GM19468 (cell line): Measurements from ENCODE around the gene C5orf58.

Experiments
- ATAC-seq: cut with Tn5 transposase; IDR thresholded peaks from one replicate; pipeline ENCODE4 v1.9.1; 2021; ENCODE audit warnings: mild to moderate bottlenecking, moderate library complexity, moderate number of reproducible peaks; ENCODE audit not compliant: unreplicated experiment; ENCODE audit errors: extremely low read depth

The C5orf58 gene

DNA sequence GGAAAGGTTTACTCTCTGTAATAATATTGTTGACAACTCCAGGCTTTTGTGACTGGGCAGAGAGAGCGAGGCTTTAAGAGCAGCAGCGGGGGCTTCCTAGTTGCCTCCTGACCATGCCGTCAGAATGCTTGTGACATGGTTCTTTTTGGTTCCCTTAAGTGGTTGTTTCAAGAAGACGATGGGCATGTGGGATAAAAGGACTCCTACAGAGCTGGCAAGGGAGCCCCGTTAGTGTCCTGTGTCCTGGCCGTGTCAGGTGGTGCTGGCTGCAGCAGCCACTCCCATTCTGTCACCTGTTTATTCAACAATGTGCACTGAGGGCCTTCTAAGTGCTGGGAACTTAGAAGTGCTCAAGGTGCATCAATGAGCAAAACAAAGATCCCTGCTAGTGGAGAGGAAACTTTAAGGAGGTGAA lies 45.1 kb downstream of the C5orf58 start:
- no peak for ATAC-seq

DNA sequence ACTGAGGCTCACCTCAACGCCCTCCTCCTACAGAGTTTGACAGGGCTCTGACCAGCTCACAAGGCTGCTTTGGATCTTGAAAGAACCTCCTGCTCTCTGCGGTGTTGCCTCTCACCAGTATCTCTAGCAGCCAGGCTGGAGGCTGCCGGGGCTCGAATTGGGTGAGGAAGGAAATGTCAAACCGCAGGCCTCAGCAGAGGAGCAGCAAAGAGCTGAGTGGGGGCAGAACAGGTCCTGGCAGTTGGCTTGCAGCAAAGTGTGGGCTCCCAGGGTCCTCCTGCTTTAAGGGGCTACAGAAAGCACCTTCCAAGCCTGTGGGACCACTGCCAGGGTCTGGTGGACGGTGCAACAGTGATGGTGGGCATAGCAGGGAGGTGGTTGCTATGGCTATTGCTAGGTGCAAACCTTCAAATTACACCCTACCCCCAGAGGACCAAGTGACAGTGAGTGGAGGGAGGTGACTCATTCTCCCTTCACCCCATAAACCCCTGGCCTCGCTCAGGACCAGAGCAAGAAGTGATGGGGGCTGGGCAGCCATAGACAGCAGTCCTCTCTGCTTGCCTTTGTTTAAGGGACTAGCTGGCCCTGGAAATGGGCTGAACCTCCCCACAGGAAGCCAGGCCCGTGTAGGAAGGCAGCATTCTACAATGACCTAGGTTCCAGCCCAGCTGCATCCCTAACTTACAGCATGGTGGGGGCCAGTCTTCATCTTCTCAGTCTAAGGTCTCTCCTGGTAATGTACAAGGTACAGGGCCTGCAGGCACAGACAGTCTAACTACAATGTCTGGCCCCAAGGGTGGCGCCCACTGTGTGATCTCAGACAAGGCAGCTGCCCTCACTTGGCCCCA lies 46.0 kb downstream of the C5orf58 start:
- ATAC-seq, result peak; percentile 81

DNA sequence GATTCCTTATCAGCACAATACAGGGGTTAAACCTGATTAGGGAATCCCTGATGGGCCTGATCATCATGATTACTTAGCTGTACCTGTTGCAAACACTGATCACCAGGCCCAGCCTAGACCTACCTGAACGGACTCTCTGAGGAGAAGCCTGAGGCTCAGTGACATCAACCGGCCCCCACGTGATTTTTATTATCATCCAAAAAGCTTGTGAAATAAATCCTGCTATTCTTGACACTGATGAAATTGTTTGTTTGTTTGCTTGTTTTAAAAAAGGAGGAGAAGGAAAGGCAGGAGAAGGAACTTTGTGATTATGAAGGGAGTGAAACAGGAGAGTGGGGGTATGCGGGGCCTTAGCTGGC lies 46.7 kb downstream of the C5orf58 start:
- ATAC-seq, result no peak

DNA sequence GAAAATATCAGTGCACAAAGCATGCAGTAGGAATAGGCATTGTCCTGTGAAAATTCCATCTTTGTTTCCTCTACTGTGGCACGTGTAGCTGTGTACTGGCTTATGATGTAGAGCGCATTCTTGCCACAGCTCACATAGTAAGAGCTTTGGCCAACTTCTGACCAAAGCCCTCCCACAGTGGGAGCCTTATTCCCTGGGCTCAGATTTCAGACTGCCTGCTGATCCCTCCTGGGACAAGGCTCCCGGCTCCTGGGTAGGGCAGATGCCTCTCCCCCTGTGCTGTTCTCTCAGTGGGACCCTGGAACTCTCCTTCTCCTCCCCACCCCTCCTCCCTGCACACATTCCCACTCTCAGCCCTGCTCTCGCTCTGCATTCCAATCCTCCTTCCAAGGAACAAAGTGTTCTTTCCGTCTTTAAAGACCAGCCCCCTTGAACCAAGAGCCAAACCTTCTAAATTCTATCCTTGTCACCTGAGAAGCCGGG lies 47.3 kb downstream of the C5orf58 start:
- ATAC-seq, result no peak

DNA sequence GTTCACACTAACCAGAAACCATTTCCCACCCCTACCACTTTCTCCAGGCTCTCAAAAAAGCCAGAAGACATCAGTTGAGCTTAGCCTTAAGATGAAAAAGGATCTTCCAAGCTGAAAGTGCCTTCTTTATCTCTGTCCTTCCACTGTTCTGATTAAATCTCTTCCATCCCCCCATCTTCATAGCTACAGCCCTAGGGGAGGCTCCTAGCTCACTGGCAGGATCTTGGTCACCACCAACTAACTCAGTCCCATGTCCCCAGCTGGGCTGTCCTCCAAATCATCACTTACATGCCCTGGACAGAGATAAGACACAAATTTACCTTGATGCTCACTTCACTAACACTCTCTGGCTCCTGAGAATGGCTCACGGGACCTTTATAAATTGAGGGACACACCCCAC lies 50.5 kb downstream of the C5orf58 start:
- ATAC-seq, result no peak

DNA sequence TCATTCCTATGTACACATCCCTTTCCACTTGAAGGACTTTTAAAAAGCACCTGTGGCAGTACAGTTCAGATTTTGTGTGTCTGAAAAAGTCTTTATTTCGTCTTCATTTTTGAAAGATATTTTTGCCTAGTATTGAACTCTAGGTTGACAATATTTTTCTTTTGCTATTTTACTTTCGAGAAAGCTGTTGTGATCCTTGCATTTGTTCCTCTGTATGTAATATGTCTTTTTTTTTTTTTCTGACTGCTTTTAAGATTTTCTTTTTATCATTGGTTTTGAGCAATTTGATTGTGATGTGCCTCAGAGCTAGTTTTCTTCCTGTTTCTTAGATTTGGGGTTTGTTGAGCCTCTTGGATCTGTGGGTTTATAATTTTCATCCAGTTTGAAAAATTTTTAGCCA lies 51.4 kb downstream of the C5orf58 start:
- ATAC-seq, result no peak

DNA sequence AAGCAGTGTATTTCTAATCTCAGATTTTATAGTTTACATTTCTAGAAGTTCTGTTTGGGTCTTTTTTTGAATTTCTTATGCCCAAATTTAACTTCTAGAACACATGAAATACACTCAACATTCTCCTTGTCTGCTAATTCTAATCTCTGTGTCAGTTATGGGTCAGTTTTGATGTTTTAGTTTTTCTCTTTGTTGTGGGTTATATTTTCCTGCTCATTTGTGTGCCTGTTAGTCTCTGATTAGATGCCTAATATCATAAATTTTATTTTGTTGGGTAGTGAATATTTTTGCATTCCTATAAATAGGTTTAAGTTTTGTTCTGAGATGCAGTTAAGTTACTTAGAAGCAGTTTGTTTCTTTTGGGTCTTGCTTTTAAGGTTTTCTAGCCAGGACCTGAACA lies 52.4 kb downstream of the C5orf58 start:
- no peak for ATAC-seq

DNA sequence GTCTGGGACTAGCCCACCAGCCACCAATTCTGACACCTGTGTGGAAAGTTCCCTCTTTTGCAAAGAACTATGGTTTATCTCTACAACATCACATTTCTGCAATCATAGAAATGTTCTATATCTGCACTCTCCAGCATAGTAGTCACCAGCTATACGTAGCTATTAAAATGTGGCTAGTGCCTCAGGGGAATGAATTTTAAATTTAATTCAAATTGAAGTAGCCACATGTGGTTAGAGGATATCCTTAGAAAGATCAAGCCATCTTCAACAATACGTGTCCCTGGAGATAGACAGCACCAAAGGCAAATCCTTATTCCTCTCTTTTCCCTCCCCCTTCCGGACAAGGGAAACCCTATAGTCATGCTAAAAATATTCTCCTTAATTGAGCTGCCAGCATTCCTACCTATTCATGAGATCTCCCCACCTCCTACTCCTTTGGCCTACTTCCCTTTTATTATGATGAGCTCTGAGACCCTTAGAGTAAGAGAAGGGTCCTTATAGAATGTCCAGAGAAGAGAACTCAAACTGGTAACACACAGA lies 53.7 kb downstream of the C5orf58 start:
- ATAC-seq, result no peak

DNA sequence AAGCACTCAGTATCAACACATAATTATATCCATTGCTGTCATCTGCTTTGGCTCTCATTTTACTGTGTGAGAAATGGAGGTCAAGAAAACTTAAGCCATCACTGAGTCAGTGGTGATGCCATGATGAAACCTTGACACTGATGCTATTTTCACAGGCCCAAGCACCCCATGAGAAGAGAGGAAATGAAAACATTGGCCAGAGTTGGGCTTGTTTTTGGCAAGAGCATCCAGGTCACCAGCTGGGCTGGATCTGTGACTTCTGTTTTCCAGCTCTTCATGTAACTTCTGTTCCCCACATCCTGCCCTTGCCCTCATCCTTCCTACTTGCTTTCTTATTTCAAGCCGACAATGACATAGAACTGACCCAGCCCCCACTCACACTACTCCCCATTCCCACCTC lies 54.7 kb downstream of the C5orf58 start:
- ATAC-seq, result no peak

DNA sequence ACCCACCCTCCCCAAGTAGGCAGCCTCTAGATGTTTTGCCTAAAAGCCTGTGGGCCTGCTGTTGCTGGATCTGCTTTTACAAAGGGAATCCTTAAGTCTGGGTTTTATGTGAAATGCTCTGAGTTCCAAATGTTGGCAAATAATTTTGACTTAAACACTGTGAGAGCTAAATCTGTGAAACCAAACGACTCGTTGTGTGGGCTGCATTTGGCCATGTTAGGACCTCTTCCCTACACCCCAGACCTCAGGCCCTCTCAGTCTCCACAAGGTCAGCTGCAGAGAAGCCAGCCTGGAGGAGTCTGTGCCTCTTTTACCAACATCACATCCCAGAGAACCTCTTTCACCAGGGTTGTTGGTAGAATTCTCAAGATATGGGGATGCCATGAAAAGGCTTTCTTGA lies 55.4 kb downstream of the C5orf58 start:
- ATAC-seq, result no peak

DNA sequence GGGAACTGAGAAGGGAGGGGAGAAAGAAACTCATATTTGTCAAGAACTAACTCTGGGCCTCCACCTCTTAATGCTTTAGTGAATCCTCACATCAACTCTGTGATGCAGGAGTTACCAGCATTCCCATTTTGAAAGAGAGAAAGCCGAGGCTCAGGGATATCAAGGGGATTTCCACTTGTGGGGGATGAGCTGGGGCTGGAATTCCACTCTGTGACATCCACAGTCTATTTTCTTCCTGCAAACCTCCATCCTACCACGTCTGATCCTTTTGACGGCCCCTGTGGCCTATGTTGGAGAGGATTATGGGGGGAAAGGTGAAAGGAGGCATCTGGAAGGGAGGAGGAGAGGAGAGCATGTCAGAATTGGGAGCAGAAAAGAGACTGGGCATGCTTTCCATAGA lies 55.8 kb downstream of the C5orf58 start:
- no peak for ATAC-seq

DNA sequence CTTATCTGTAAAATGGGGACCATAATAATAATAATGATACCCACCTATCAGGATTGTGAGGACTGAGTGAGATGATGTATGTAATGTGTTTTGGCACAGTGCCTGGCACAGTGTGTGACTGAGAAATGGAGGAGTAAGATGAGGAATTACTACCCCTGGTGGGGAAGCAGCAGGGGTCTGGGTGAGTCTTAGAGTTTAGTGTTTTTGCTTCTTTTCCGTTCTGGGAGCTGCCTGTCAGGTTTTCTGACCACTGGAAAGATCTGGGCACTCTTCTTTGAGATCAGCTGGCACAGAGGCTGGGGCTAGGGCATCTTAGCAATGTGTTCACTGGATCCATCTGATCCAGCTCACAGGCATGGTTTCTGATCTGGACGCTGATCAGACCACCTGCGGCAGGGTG lies 56.3 kb downstream of the C5orf58 start:
- ATAC-seq, result no peak

DNA sequence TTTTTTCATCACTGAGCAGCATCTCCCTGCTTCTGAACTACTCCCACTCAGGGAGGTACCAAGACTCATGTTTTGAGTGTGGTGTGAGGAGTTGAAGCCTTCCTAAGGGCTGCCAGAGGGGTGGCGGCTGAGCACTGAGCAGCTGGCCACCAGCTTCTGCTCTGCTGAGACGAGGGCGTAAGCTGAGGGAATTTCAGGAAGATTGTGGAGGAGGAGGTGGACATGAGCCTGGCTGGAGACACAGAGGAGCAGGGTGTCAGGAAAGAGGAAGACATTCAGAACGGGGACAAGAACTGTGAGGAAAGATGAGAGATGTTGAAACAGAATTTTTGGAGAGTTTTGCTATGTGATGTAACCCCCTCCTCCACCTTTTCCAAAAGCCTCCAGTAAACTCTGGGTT lies 57.0 kb downstream of the C5orf58 start:
- no peak for ATAC-seq

DNA sequence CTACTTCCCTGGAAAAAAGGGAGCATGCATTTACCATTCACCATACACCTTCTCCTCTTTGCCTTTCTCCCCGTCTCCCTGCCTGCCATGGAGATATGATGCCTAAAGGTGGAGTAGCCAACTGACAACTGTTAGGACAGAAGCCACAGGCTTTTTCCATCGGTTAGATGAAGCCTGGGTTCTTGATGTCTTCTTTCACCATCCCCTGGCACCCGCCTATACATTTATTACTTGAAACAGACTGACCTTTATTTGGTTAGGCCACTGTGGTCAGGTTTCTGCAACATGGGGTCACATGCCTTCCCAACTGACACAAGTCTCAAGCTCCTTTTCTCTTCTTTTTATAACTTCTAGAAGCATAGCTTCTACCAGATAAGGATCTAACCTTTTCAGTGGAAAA lies 57.7 kb downstream of the C5orf58 start:
- ATAC-seq, result no peak

DNA sequence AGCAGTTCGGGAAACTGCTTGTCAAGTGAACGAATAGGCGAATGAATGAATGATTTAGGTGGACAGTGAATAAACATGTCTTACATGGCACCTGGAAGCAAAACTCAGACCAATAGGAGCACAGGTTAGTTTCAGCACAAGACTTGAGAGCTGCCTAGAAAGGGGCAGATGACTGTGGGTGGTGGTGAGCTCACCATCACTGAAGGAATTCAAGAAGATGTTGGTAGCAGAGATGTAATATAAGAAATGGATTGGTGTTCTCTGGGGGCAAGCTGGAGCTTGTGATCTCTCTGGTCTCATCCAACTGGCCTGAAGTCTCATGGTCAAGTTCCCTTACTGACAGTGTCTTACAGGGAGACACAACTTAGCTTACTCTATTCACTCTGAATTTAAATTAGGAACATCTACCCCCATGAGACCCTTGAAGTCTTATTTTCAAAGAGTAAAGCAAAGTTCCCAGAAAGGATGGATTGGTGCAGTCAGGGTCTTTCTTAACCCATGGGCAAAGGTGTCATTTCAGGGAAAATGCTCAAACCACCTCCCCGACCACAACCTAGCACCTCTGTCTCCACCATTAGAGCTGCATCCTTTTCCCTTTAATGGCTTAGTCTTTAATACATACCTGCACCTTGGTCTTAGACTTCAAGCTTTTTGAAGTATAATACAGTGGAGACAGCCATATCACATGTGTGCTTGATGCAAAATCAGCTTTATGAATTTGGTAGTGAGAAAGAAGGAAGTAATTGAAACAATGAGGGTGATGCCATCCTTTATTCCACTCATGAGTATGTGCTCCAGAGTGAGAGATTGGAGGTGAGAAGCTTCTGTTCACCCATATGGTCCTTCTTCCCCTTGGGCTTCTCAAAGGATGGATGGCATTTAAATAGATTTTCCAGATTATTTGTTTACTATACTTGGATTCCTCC lies 59.7 kb downstream of the C5orf58 start:
- ATAC-seq, result no peak

DNA sequence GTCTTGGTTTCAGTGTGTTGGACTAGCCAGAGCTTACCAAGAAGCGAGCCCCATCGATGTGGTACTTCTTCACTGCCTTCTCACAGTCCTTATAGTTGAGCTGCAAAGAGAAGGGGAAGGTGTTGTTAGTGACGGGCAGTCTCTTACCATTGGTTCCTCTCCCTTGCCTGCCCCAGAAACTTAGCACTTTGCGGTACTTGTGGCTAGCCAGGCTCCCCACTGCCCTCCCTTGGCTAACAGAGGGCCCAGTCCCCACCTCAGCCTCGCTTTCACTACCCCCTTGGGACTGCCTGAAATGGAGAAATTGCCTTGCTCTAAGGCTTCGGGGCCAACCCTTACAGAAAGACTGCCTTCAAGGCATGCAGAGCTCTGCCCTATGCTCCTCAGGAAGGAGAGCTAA lies 60.5 kb downstream of the C5orf58 start:
- peak; percentile 49 for ATAC-seq

DNA sequence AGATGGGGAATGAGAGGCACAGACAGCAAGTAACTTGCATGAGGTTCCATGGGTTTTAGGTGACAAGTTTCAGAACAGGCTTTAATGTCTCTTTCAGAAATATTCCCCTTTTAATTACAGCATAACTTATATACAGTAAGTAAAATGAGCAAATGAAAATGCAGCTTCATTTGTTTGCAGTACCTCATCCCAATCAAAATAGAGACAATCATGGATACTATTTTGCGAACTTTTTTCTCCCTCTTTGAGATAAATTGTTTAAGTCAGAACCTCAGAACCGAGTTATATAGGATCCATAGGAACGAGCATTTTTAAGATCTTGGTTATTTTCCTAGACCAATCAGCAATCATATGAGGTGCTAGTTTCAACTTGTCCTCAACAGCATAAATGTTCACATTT lies 61.3 kb downstream of the C5orf58 start:
- ATAC-seq, result no peak

DNA sequence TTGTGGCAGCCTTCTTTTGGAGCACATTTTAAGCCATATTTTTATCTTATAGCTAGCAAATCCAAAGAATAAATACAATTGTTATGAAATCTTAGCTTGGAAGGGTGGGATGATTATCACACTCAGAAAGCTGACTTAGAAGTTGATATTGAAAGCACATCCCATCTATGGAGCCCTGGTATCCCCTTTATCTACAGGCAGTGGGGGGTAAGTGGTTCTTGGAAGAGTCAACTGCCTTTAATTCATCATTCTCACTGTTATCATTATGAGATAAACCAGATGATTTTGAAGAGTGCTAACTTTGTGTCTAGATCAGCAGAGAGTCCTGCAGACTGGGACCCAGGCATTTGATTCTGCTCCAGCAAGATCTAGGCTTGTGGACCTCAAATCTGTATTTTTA lies 61.8 kb downstream of the C5orf58 start:
- no peak for ATAC-seq
